SU-DHL-6 (cell line): ENCODE data around the gene ADCY5.

ENCODE experiments used
- CTCF ChIP-seq: fragments of 200-600 bp; sonication (generic); IDR thresholded peaks from one replicate; pipeline ENCODE4 v1.5.1; 2017; ENCODE audit warnings: antibody characterized with exemption, mild to moderate bottlenecking, low read length, moderate library complexity; ENCODE audit not compliant: insufficient read depth, poor library complexity, severe bottlenecking
- EZH2phosphoT487 ChIP-seq: fragments of 200-600 bp; sonication (generic), shearing (Covaris generic); conservative IDR thresholded peaks from 2 replicates; pipeline ENCODE4 v1.6.1; 2018; ENCODE audit warnings: mild to moderate bottlenecking, antibody characterized with exemption, low read length, moderate library complexity, mixed read lengths

GRCh38 chr3:123369085-123369484 is 79.8 kb downstream of the ADCY5 start:
- TF ChIP-seq CTCF: no peak
- TF ChIP-seq EZH2phosphoT487: no peak
